ENCODE results near the gene DRC7. TPM values are rescaled to one million over a fixed set of nuclear protein-coding genes. Genes with fewer than 3 reads are reported as not detected.

DRC7 gene
- total and polyA plus RNA-seq, 2 experiments from 2014 or later: not detected

- Histone ChIP-seq H4K20me1 (ENCODE audit: insufficient read depth) (no peaks in the 10 kb centered on the region), H2AFZ (no peak overlapping the region), H3K27me3 (replicated peaks; ENCODE audit: insufficient read depth) (no peaks in the 10 kb centered on the region), H3K27ac (no peak overlapping the region), H3K9me3 (ENCODE audit: low read depth) (no peaks in the 10 kb centered on the region), H3F3A (ENCODE audit: insufficient read depth) (no peaks in the 10 kb centered on the region), H3K9ac (no peak overlapping the region), H3K79me2 (ENCODE audit: insufficient read depth) (no peaks in the 10 kb centered on the region), H3K9me2 (ENCODE audit: insufficient read depth) (no peaks in the 10 kb centered on the region), H3K4me2 (ENCODE audit: unreplicated experiment) (no peak overlapping the region), H3K36me3 (ENCODE audit: low read depth) (no peaks in the 10 kb centered on the region), H3K4me1 (ENCODE audit: insufficient read depth) (no peaks in the 10 kb centered on the region), H3K4me3 (no peak overlapping the region)
- no peak for TF ChIP-seq EZH2phosphoT487 (IDR thresholded peaks at IDR 0.05; ENCODE audit: insufficient read depth, low read depth)
- no peak for TF ChIP-seq EZH2 (IDR thresholded peaks at IDR 0.05; ENCODE audit: insufficient read depth, poor library complexity, severe bottlenecking)
- DNase-seq: no peak
- 67 to 68% methylated on average over 11 of the region's 11 CpGs for WGBS, 2 experiments (ENCODE audit: low coverage in 1 of 2, low lambda C conversion rate in 2 of 2, missing lambda C conversion rate in 2 of 2)
- in situ Hi-C loops (cut with MboI): no loop called here
Observed at GRCh38 chr16:57748596-57748995, 54.0 kb downstream of the DRC7 start.

- TF ChIP-seq EZH2phosphoT487 (IDR thresholded peaks at IDR 0.05; ENCODE audit: insufficient read depth, low read depth) (no peak), EZH2 (IDR thresholded peaks at IDR 0.05; ENCODE audit: insufficient read depth, poor library complexity, severe bottlenecking) (no peak)
- H3F3A ChIP-seq (ENCODE audit: insufficient read depth): no peaks in the 10 kb centered on the region
- DNase-seq: no peak
- no peaks in the 10 kb centered on the region for H3K36me3 ChIP-seq (ENCODE audit: low read depth)
- no peak overlapping the region for H3K4me3 ChIP-seq
- H3K9ac ChIP-seq: no peak overlapping the region
- H4K20me1 ChIP-seq (ENCODE audit: insufficient read depth): no peaks in the 10 kb centered on the region
- H3K4me2 ChIP-seq (ENCODE audit: unreplicated experiment): no peak overlapping the region
- H3K27me3 ChIP-seq (replicated peaks; ENCODE audit: insufficient read depth): no peaks in the 10 kb centered on the region
- H3K9me3 ChIP-seq (ENCODE audit: low read depth): no peaks in the 10 kb centered on the region
- WGBS, 2 experiments (ENCODE audit: low coverage in 1 of 2, low lambda C conversion rate in 2 of 2, missing lambda C conversion rate in 2 of 2): 67 to 71% methylated on average over 3 of the region's 3 CpGs
- no peaks in the 10 kb centered on the region for H3K4me1 ChIP-seq (ENCODE audit: insufficient read depth)
- H2AFZ ChIP-seq: no peak overlapping the region
- no peaks in the 10 kb centered on the region for H3K79me2 ChIP-seq (ENCODE audit: insufficient read depth)
- no peak overlapping the region for H3K27ac ChIP-seq
- in situ Hi-C loops (cut with MboI): no loop called here
- H3K9me2 ChIP-seq (ENCODE audit: insufficient read depth): no peaks in the 10 kb centered on the region
Observed at GRCh38 chr16:57749101-57749692, 54.6 kb downstream of the DRC7 start.

- H3K4me1 ChIP-seq (ENCODE audit: insufficient read depth): no peaks in the 10 kb centered on the region
- H3K27me3 ChIP-seq (replicated peaks; ENCODE audit: insufficient read depth): no peaks in the 10 kb centered on the region
- H3K27ac ChIP-seq: no peak overlapping the region
- H3K9me3 ChIP-seq (ENCODE audit: low read depth): no peaks in the 10 kb centered on the region
- no peaks in the 10 kb centered on the region for H3K36me3 ChIP-seq (ENCODE audit: low read depth)
- no peaks in the 10 kb centered on the region for H3K79me2 ChIP-seq (ENCODE audit: insufficient read depth)
- H3K9me2 ChIP-seq (ENCODE audit: insufficient read depth): no peaks in the 10 kb centered on the region
- TF ChIP-seq EZH2 (IDR thresholded peaks at IDR 0.05; ENCODE audit: insufficient read depth, poor library complexity, severe bottlenecking) (no peak), EZH2phosphoT487 (IDR thresholded peaks at IDR 0.05; ENCODE audit: insufficient read depth, low read depth) (no peak)
- in situ Hi-C loops (cut with MboI): no loop called here
- DNase-seq: no peak
- no peak overlapping the region for H2AFZ ChIP-seq
- H3F3A ChIP-seq (ENCODE audit: insufficient read depth): no peaks in the 10 kb centered on the region
- H4K20me1 ChIP-seq (ENCODE audit: insufficient read depth): no peaks in the 10 kb centered on the region
- WGBS, 2 experiments (ENCODE audit: low coverage in 1 of 2, low lambda C conversion rate in 2 of 2, missing lambda C conversion rate in 2 of 2): 89 to 91% methylated on average over 5 of the region's 5 CpGs
- H3K9ac ChIP-seq: no peak overlapping the region
- H3K4me3 ChIP-seq: no peak overlapping the region
- no peak overlapping the region for H3K4me2 ChIP-seq (ENCODE audit: unreplicated experiment)
Observed at GRCh38 chr16:57749856-57750452, 55.3 kb downstream of the DRC7 start.

GRCh38 chr16:57750796-57751538, 56.4 kb downstream of the DRC7 start:
- H3K4me1 ChIP-seq (ENCODE audit: insufficient read depth): no peaks in the 10 kb centered on the region
- H3K9me3 ChIP-seq (ENCODE audit: low read depth): no peaks in the 10 kb centered on the region
- no peak overlapping the region for H3K4me3 ChIP-seq
- no peak for TF ChIP-seq EZH2phosphoT487 (IDR thresholded peaks at IDR 0.05; ENCODE audit: insufficient read depth, low read depth)
- no peak for TF ChIP-seq EZH2 (IDR thresholded peaks at IDR 0.05; ENCODE audit: insufficient read depth, poor library complexity, severe bottlenecking)
- no peaks in the 10 kb centered on the region for H3K27me3 ChIP-seq (replicated peaks; ENCODE audit: insufficient read depth)
- H3K9ac ChIP-seq: no peak overlapping the region
- DNase-seq: no peak
- H3K36me3 ChIP-seq (ENCODE audit: low read depth): no peaks in the 10 kb centered on the region
- no peak overlapping the region for H2AFZ ChIP-seq
- no peaks in the 10 kb centered on the region for H3K79me2 ChIP-seq (ENCODE audit: insufficient read depth)
- no peaks in the 10 kb centered on the region for H3K9me2 ChIP-seq (ENCODE audit: insufficient read depth)
- WGBS, 2 experiments (ENCODE audit: low coverage in 1 of 2, low lambda C conversion rate in 2 of 2, missing lambda C conversion rate in 2 of 2): 90 to 91% methylated on average over 24 of the region's 24 CpGs
- in situ Hi-C loops (cut with MboI): no loop called here
- no peak overlapping the region for H3K4me2 ChIP-seq (ENCODE audit: unreplicated experiment)
- H3F3A ChIP-seq (ENCODE audit: insufficient read depth): no peaks in the 10 kb centered on the region
- H4K20me1 ChIP-seq (ENCODE audit: insufficient read depth): no peaks in the 10 kb centered on the region
- H3K27ac ChIP-seq: no peak overlapping the region

Measured in GM23248 (cell line).